Measurements from ENCODE around the gene SLC26A1. TPM values are rescaled to one million over a fixed set of nuclear protein-coding genes. Genes with fewer than 3 reads are reported as not detected.

The SLC26A1 gene
- total and polyA plus RNA-seq, 2 donors, result 0.05 to 0.20 TPM

- DNase-seq (ENCODE audit: extremely low spot score), result no peak
- H3K36me3 ChIP-seq (ENCODE audit: insufficient read depth), result peaks cover 4% of the 10 kb centered on the region
- H3K4me1 ChIP-seq (ENCODE audit: insufficient read depth), result no peaks in the 10 kb centered on the region
- no peak overlapping the region for H3K4me3 ChIP-seq (ENCODE audit: low read depth, low read length)
- 98% methylated on average over 83 of the region's 83 CpGs for WGBS
- no peak overlapping the region for H3K27ac ChIP-seq (ENCODE audit: low read depth)
Observed at GRCh38 chr4:1023895-1024740, 30.9 kb upstream of the SLC26A1 start.

GRCh38 chr4:1023075-1023640 is 30.0 kb upstream of the SLC26A1 start:
- 94% methylated on average over 20 of the region's 20 CpGs for WGBS
- peaks cover 4% of the 10 kb centered on the region for H3K36me3 ChIP-seq (ENCODE audit: insufficient read depth)
- no peak overlapping the region for H3K27ac ChIP-seq (ENCODE audit: low read depth)
- no peaks in the 10 kb centered on the region for H3K4me1 ChIP-seq (ENCODE audit: insufficient read depth)
- H3K4me3 ChIP-seq (ENCODE audit: low read depth, low read length), result no peak overlapping the region
- no peak for DNase-seq (ENCODE audit: extremely low spot score)

- Histone ChIP-seq H3K27ac (ENCODE audit: low read depth) (no peak overlapping the region), H3K36me3 (ENCODE audit: insufficient read depth) (peaks cover 4% of the 10 kb centered on the region), H3K4me3 (ENCODE audit: low read depth, low read length) (no peak overlapping the region), H3K4me1 (ENCODE audit: insufficient read depth) (no peaks in the 10 kb centered on the region)
- no peak for DNase-seq (ENCODE audit: extremely low spot score)
- WGBS, result 91% methylated on average over 19 of the region's 19 CpGs
Observed at GRCh38 chr4:1022739-1023066, 29.5 kb upstream of the SLC26A1 start.

- Histone ChIP-seq H3K27ac (ENCODE audit: low read depth) (no peak overlapping the region), H3K4me3 (ENCODE audit: low read depth, low read length) (no peak overlapping the region), H3K36me3 (ENCODE audit: insufficient read depth) (peaks cover 4% of the 10 kb centered on the region), H3K4me1 (ENCODE audit: insufficient read depth) (no peaks in the 10 kb centered on the region)
- no peak for DNase-seq (ENCODE audit: extremely low spot score)
- 95% methylated on average over 46 of the region's 46 CpGs for WGBS
Observed at GRCh38 chr4:1022051-1022738, 29.0 kb upstream of the SLC26A1 start.

- Histone ChIP-seq H3K36me3 (ENCODE audit: insufficient read depth) (peaks cover 4% of the 10 kb centered on the region), H3K27ac (ENCODE audit: low read depth) (no peak overlapping the region)
- 94% methylated on average over 19 of the region's 19 CpGs for WGBS
Observed at GRCh38 chr4:1021386-1022050, 28.3 kb upstream of the SLC26A1 start.

GRCh38 chr4:1019729-1020470 is 26.7 kb upstream of the SLC26A1 start:
- WGBS, result 77% methylated on average over 23 of the region's 23 CpGs

More at GRCh38 chr4:1021386-1022050, 28.3 kb upstream of the SLC26A1 start:
- Histone ChIP-seq H3K4me3 (ENCODE audit: low read depth, low read length) (no peak overlapping the region), H3K4me1 (ENCODE audit: insufficient read depth) (no peaks in the 10 kb centered on the region)
- DNase-seq (ENCODE audit: extremely low spot score), result no peak

GRCh38 chr4:1019320-1019719 is 26.1 kb upstream of the SLC26A1 start:
- H3K36me3 ChIP-seq (ENCODE audit: insufficient read depth), result peaks cover 1% of the 10 kb centered on the region
- DNase-seq (ENCODE audit: extremely low spot score), result no peak
- no peak overlapping the region for H3K27ac ChIP-seq (ENCODE audit: low read depth)
- 74% methylated on average over 9 of the region's 9 CpGs for WGBS
- no peak overlapping the region for H3K4me3 ChIP-seq (ENCODE audit: low read depth, low read length)
- no peaks in the 10 kb centered on the region for H3K4me1 ChIP-seq (ENCODE audit: insufficient read depth)

More at GRCh38 chr4:1019729-1020470, 26.7 kb upstream of the SLC26A1 start:
- no peak for DNase-seq (ENCODE audit: extremely low spot score)
- Histone ChIP-seq H3K4me1 (ENCODE audit: insufficient read depth) (no peaks in the 10 kb centered on the region), H3K27ac (ENCODE audit: low read depth) (no peak overlapping the region), H3K4me3 (ENCODE audit: low read depth, low read length) (no peak overlapping the region), H3K36me3 (ENCODE audit: insufficient read depth) (peaks cover 4% of the 10 kb centered on the region)

GRCh38 chr4:1018147-1019020 is 25.2 kb upstream of the SLC26A1 start:
- 77% methylated on average over 29 of the region's 29 CpGs for WGBS

GRCh38 chr4:1017706-1018105 is 24.5 kb upstream of the SLC26A1 start:
- Histone ChIP-seq H3K36me3 (ENCODE audit: insufficient read depth) (no peaks in the 10 kb centered on the region), H3K27ac (ENCODE audit: low read depth) (no peak overlapping the region), H3K4me1 (ENCODE audit: insufficient read depth) (no peaks in the 10 kb centered on the region), H3K4me3 (ENCODE audit: low read depth, low read length) (no peak overlapping the region)
- no peak for DNase-seq (ENCODE audit: extremely low spot score)
- WGBS, result 80% methylated on average over 15 of the region's 15 CpGs

More at GRCh38 chr4:1018147-1019020, 25.2 kb upstream of the SLC26A1 start:
- no peak overlapping the region for H3K4me3 ChIP-seq (ENCODE audit: low read depth, low read length)
- no peak overlapping the region for H3K27ac ChIP-seq (ENCODE audit: low read depth)
- H3K4me1 ChIP-seq (ENCODE audit: insufficient read depth), result no peaks in the 10 kb centered on the region
- no peaks in the 10 kb centered on the region for H3K36me3 ChIP-seq (ENCODE audit: insufficient read depth)
- no peak for DNase-seq (ENCODE audit: extremely low spot score)

GRCh38 chr4:1017211-1017610 is 24.0 kb upstream of the SLC26A1 start:
- DNase-seq (ENCODE audit: extremely low spot score), result no peak
- H3K4me3 ChIP-seq (ENCODE audit: low read depth, low read length), result no peak overlapping the region
- H3K36me3 ChIP-seq (ENCODE audit: insufficient read depth), result no peaks in the 10 kb centered on the region
- no peak overlapping the region for H3K27ac ChIP-seq (ENCODE audit: low read depth)
- 82% methylated on average over 15 of the region's 16 CpGs for WGBS
- H3K4me1 ChIP-seq (ENCODE audit: insufficient read depth), result no peaks in the 10 kb centered on the region

GRCh38 chr4:1015746-1016145 is 22.5 kb upstream of the SLC26A1 start:
- WGBS, result 94% methylated on average over 10 of the region's 10 CpGs
- peaks cover 1% of the 10 kb centered on the region for H3K4me1 ChIP-seq (ENCODE audit: insufficient read depth)

GRCh38 chr4:1015179-1015578 is 22.0 kb upstream of the SLC26A1 start:
- H3K4me1 ChIP-seq (ENCODE audit: insufficient read depth), result peaks cover 1% of the 10 kb centered on the region
- H3K36me3 ChIP-seq (ENCODE audit: insufficient read depth), result no peaks in the 10 kb centered on the region
- no peak overlapping the region for H3K4me3 ChIP-seq (ENCODE audit: low read depth, low read length)
- 89% methylated on average over 8 of the region's 8 CpGs for WGBS
- no peak overlapping the region for H3K27ac ChIP-seq (ENCODE audit: low read depth)
- DNase-seq (ENCODE audit: extremely low spot score), result no peak

More at GRCh38 chr4:1015746-1016145, 22.5 kb upstream of the SLC26A1 start:
- Histone ChIP-seq H3K36me3 (ENCODE audit: insufficient read depth) (no peaks in the 10 kb centered on the region), H3K4me3 (ENCODE audit: low read depth, low read length) (no peak overlapping the region), H3K27ac (ENCODE audit: low read depth) (no peak overlapping the region)
- DNase-seq (ENCODE audit: extremely low spot score), result no peak
